CD14-positive monocyte (primary cell): Measurements from ENCODE around the gene GALNT18. TPM values are rescaled to one million over a fixed set of nuclear protein-coding genes. Genes with fewer than 3 reads are reported as not detected.

Experiments used
- DNase-seq, 3 donors: peaks; one replicate each; pipeline ENCODE4 v3.0.0-alpha.2; 2011 to 2022
- H2AFZ ChIP-seq: 2 replicates; pipeline ENCODE4 v1.6.0; 2012; ENCODE audit warnings: mild to moderate bottlenecking, low read depth, low read length, inconsistent platforms; ENCODE audit not compliant: insufficient read depth, poor library complexity, severe bottlenecking
- H3K27ac ChIP-seq, 2 donors: 1 replicate in 1 of 2; 2 replicates in 1 of 2; pipeline ENCODE4 v1.5.1; 2012 to 2013; ENCODE audit warnings: low read length in 2 of 2, control low read depth in 1 of 2, inconsistent platforms in 1 of 2, low read depth in 1 of 2, mild to moderate bottlenecking in 1 of 2
- H3K27me3 ChIP-seq, 2 donors: one replicate each; pipeline versions ENCODE4 v1.6.0 to v1.6.1; 2011 to 2013; ENCODE audit warnings: low read length in 2 of 2; ENCODE audit not compliant: control insufficient read depth in 2 of 2, insufficient read depth in 2 of 2
- H3K36me3 ChIP-seq, 2 donors: replicated peaks in 1 of 2; 1 replicate in 1 of 2; 2 replicates in 1 of 2; pipeline versions ENCODE4 v1.5.1 to v1.6.1; 2012 to 2013; ENCODE audit warnings: low read length in 2 of 2, control low read depth in 1 of 2, inconsistent platforms in 1 of 2, mild to moderate bottlenecking in 1 of 2; ENCODE audit not compliant: insufficient read depth in 2 of 2, control insufficient read depth in 1 of 2
- H3K4me1 ChIP-seq, 2 donors: 1 replicate in 1 of 2; 2 replicates in 1 of 2; pipeline versions ENCODE4 v1.5.1 to v1.6.1; 2012 to 2013; ENCODE audit warnings: low read length in 2 of 2, control low read depth in 1 of 2, inconsistent platforms in 1 of 2, mild to moderate bottlenecking in 1 of 2, moderate library complexity in 1 of 2; ENCODE audit not compliant: insufficient read depth in 2 of 2, control insufficient read depth in 1 of 2
- H3K4me2 ChIP-seq: replicated peaks from 2 replicates; pipeline ENCODE3; 2012; ENCODE audit warnings: low read length, moderate library complexity, mild to moderate bottlenecking; ENCODE audit not compliant: poor library complexity, severe bottlenecking; ENCODE audit errors: extremely low read depth
- H3K4me3 ChIP-seq, 3 experiments: fragments of 200-600 bp in 1 of 3; sonication (generic) in 1 of 3; replicated peaks in 1 of 3; 1 replicate in 2 of 3; 2 replicates in 1 of 3; pipeline ENCODE4 v1.5.1; 2011 to 2013; ENCODE audit warnings: low read length in 3 of 3, mild to moderate bottlenecking in 3 of 3, control low read depth in 2 of 3, low read depth in 2 of 3, inconsistent platforms in 1 of 3, moderate library complexity in 1 of 3
- H3K79me2 ChIP-seq: 2 replicates; pipeline ENCODE4 v1.6.0; 2012; ENCODE audit warnings: mild to moderate bottlenecking, control low read depth, inconsistent platforms, low read length, moderate library complexity; ENCODE audit not compliant: insufficient read depth
- H3K9ac ChIP-seq: 2 replicates; pipeline ENCODE4 v1.6.0; 2017; ENCODE audit warnings: low read length, mild to moderate bottlenecking; ENCODE audit not compliant: insufficient read depth, poor library complexity, severe bottlenecking
- H3K9me3 ChIP-seq, 2 donors: replicated peaks in 1 of 2; 1 replicate in 1 of 2; 2 replicates in 1 of 2; pipeline versions ENCODE4 v1.5.1 to v1.6.1; 2012 to 2013; ENCODE audit warnings: low read length in 2 of 2, control low read depth in 1 of 2; ENCODE audit not compliant: control insufficient read depth in 1 of 2, insufficient read depth in 1 of 2
- H4K20me1 ChIP-seq: 2 replicates; pipeline ENCODE4 v1.6.0; 2012; ENCODE audit warnings: mild to moderate bottlenecking, low read length, control low read depth, moderate library complexity; ENCODE audit not compliant: insufficient read depth
- H3K27ac Mint-ChIP-seq, 7 donors: one replicate each; pipeline ENCODE4 v1.8.0; 2020; ENCODE audit warnings: mild to moderate bottlenecking in 7 of 7, mixed read lengths in 7 of 7, moderate library complexity in 6 of 7, inconsistent platforms in 2 of 7
- H3K27me3 Mint-ChIP-seq, 3 donors: one replicate each; pipeline ENCODE4 v1.8.0; 2021 to 2022; ENCODE audit warnings: low read depth in 3 of 3, mild to moderate bottlenecking in 3 of 3, mixed read lengths in 3 of 3, moderate library complexity in 3 of 3, inconsistent platforms in 1 of 3
- H3K36me3 Mint-ChIP-seq, 2 donors: one replicate each; pipeline ENCODE4 v1.8.0; 2020; ENCODE audit warnings: mixed read lengths in 2 of 2, inconsistent platforms in 1 of 2, mild to moderate bottlenecking in 1 of 2
- H3K4me1 Mint-ChIP-seq: one replicate; pipeline ENCODE4 v1.8.0; 2020; ENCODE audit warnings: mild to moderate bottlenecking, mixed read lengths
- H3K4me3 Mint-ChIP-seq, 2 donors: one replicate each; pipeline ENCODE4 v1.8.0; 2020; ENCODE audit warnings: mild to moderate bottlenecking in 2 of 2, mixed read lengths in 2 of 2, moderate library complexity in 1 of 2
- H3K9me3 Mint-ChIP-seq, 7 donors: one replicate each; pipeline ENCODE4 v1.8.0; 2020 to 2022; ENCODE audit warnings: mixed read lengths in 7 of 7, mild to moderate bottlenecking in 6 of 7, moderate library complexity in 6 of 7, inconsistent platforms in 2 of 7
- CTCF ChIP-seq: fragments of 200-600 bp; IDR thresholded peaks from one replicate; pipeline ENCODE4 v1.8.0; 2022; ENCODE audit warnings: antibody characterized with exemption, mild to moderate bottlenecking
- WGBS: methylation state at CpG from one replicate; pipeline ENCODE4 v1.1.5; 2013; ENCODE audit warnings: missing lambda C conversion rate; ENCODE audit not compliant: insufficient coverage; 5-methylcytosine and 5-hydroxymethylcytosine counted together
- intact Hi-C, 2 donors: fragments of 100-400 bp; cut with micrococcal nuclease; formaldehyde crosslinking; loops; one replicate each; pipeline versions ENCODE4 v1.15.0 to v1.15.1; 2023
- polyA plus RNA-seq, 3 donors: library from polyadenylated mRNA; depleted of rRNA in 1 of 3; unstranded in 2 of 3; stranded (reverse) in 1 of 3; fragments of 300-500 nt in 2 of 3; fragments of >200 nt in 1 of 3; fragmentation: Illumina TruSeq in 2 of 3; gene quantifications; 1 replicate in 2 of 3; 2 replicates in 1 of 3; pipeline ENCODE4 v1.2.3, GENCODE V29; 2012 to 2021

The GALNT18 gene
- polyA plus RNA-seq, 3 donors, result not detected

DNA sequence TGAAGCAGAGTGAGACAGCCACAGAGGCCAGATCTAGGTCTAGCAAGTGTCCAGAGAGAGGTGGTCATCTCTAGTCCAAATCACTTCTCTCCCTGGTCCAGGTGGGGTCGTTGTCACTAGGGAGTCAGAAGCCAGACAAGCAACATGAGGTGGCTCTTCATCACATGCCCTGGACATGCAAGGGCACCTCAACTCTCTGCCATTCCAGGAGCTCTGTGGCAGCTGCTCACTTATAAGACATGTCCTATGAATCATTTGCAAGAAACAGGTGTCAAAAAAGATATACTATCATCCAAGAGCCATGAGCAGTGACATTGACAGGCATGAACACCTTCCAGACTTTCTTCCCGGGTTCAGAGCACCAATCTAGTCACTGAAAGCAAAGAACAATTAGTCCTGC is 130.8 kb downstream of the GALNT18 start:
- H3K27ac Mint-ChIP-seq, result no peak overlapping the region
- Histone ChIP-seq H3K9ac (no peak overlapping the region), H3K79me2 (no peaks in the 10 kb centered on the region), H3K27ac (no peak overlapping the region), H3K9me3 (no peaks in the 10 kb centered on the region), H3K36me3 (no peaks in the 10 kb centered on the region), H3K27me3 (no peaks in the 10 kb centered on the region), H2AFZ (no peak overlapping the region), H3K4me2 (no peak overlapping the region), H3K4me1 (no peaks in the 10 kb centered on the region), H4K20me1 (no peaks in the 10 kb centered on the region), H3K4me3 (no peak overlapping the region)
- H3K4me3 Mint-ChIP-seq, result no peak overlapping the region
- intact Hi-C loops, result no loop called here
- no peaks in the 10 kb centered on the region for H3K36me3 Mint-ChIP-seq
- H3K9me3 Mint-ChIP-seq, result no peaks in the 10 kb centered on the region
- no peaks in the 10 kb centered on the region for H3K4me1 Mint-ChIP-seq
- peaks cover 0 to 10% (median 8%) of the 10 kb centered on the region in 3 donors for H3K27me3 Mint-ChIP-seq
- DNase-seq, result no peak
- TF ChIP-seq CTCF, result no peak
- WGBS, result 94% methylated on average over 2 of the region's 2 CpGs

- Histone ChIP-seq H3K9ac (no peak overlapping the region), H3K4me2 (no peak overlapping the region), H4K20me1 (no peaks in the 10 kb centered on the region), H3K4me1 (no peaks in the 10 kb centered on the region), H2AFZ (no peak overlapping the region), H3K4me3 (no peak overlapping the region), H3K9me3 (no peaks in the 10 kb centered on the region), H3K27ac (no peak overlapping the region), H3K27me3 (no peaks in the 10 kb centered on the region), H3K79me2 (no peaks in the 10 kb centered on the region), H3K36me3 (no peaks in the 10 kb centered on the region)
- WGBS, result 86% methylated on average over 1 of the region's 3 CpGs
- Mint-ChIP-seq H3K27ac (no peak overlapping the region), H3K27me3 (peaks cover 0 to 9% (median 9%) of the 10 kb centered on the region in 3 donors), H3K36me3 (no peaks in the 10 kb centered on the region), H3K9me3 (peaks cover 0 to 2% (median 0%) of the 10 kb centered on the region in 7 donors), H3K4me1 (no peaks in the 10 kb centered on the region), H3K4me3 (no peak overlapping the region)
- TF ChIP-seq CTCF, result no peak
- intact Hi-C loops, result no loop called here
- no peak for DNase-seq
Measured at GRCh38 chr11:11486423-11486822, 135.4 kb downstream of the GALNT18 start.
